ENCODE measurements around the gene DZIP1.
"Not testable (repeated sequence)": the region's sequence is repeated elsewhere in the genome, so short reads cannot be mapped to it uniquely, and the experiment has no call there.

The DZIP1 gene

GRCh38 chr13:95603887-95604555 is 40.5 kb downstream of the DZIP1 start:
- no peak for DNase-seq (ENCODE audit: low read depth in 2 of 2, low spot score in 1 of 2)

- DNase-seq (ENCODE audit: low read depth in 2 of 2, low spot score in 1 of 2) = no peak
These were observed 42.6 kb downstream of the DZIP1 start for GRCh38 chr13:95601906-95602305.

- no peak for DNase-seq (ENCODE audit: low read depth in 2 of 2, low spot score in 1 of 2)
These were observed 43.3 kb downstream of the DZIP1 start for GRCh38 chr13:95601216-95601615.

- no peak for DNase-seq (ENCODE audit: low read depth in 2 of 2, low spot score in 1 of 2)
These were observed 47.8 kb downstream of the DZIP1 start for GRCh38 chr13:95596701-95597100.

GRCh38 chr13:95593462-95593861 is 51.0 kb downstream of the DZIP1 start:
- no peak for DNase-seq (ENCODE audit: low read depth in 2 of 2, low spot score in 1 of 2)

GRCh38 chr13:95588721-95589120 is 55.8 kb downstream of the DZIP1 start:
- DNase-seq (ENCODE audit: low read depth in 2 of 2, low spot score in 1 of 2) = no peak

- DNase-seq (ENCODE audit: low read depth in 2 of 2, low spot score in 1 of 2) = no peak
These were observed 56.4 kb downstream of the DZIP1 start for GRCh38 chr13:95588134-95588533.

GRCh38 chr13:95585867-95586266 is 58.6 kb downstream of the DZIP1 start:
- no peak for DNase-seq (ENCODE audit: low read depth in 2 of 2, low spot score in 1 of 2)

- DNase-seq (ENCODE audit: low read depth in 2 of 2, low spot score in 1 of 2) = no peak
These were observed 65.2 kb downstream of the DZIP1 start for GRCh38 chr13:95579303-95579702.

GRCh38 chr13:95573221-95573620 is 71.3 kb downstream of the DZIP1 start:
- no peak for DNase-seq (ENCODE audit: low read depth in 2 of 2, low spot score in 1 of 2)

GRCh38 chr13:95571941-95572340 is 72.6 kb downstream of the DZIP1 start:
- no peak for DNase-seq (ENCODE audit: low read depth in 2 of 2, low spot score in 1 of 2)

- no peak for DNase-seq (ENCODE audit: low read depth in 2 of 2, low spot score in 1 of 2)
These were observed 74.5 kb downstream of the DZIP1 start for GRCh38 chr13:95570016-95570415.

GRCh38 chr13:95568131-95568530 is 76.4 kb downstream of the DZIP1 start:
- DNase-seq (ENCODE audit: low read depth in 2 of 2, low spot score in 1 of 2) = no peak

- DNase-seq (ENCODE audit: low read depth in 2 of 2, low spot score in 1 of 2) = not testable (repeated sequence)
These were observed 78.7 kb downstream of the DZIP1 start for GRCh38 chr13:95565758-95566157.

- no peak for DNase-seq (ENCODE audit: low read depth in 2 of 2, low spot score in 1 of 2)
These were observed 79.7 kb downstream of the DZIP1 start for GRCh38 chr13:95564733-95565291.

GRCh38 chr13:95564091-95564490 is 80.4 kb downstream of the DZIP1 start:
- no peak for DNase-seq (ENCODE audit: low read depth in 2 of 2, low spot score in 1 of 2)

GRCh38 chr13:95560387-95560786 is 84.1 kb downstream of the DZIP1 start:
- no peak for DNase-seq (ENCODE audit: low read depth in 2 of 2, low spot score in 1 of 2)

- DNase-seq (ENCODE audit: low read depth in 2 of 2, low spot score in 1 of 2) = no peak
These were observed 85.4 kb downstream of the DZIP1 start for GRCh38 chr13:95559100-95559499.

GRCh38 chr13:95557013-95557412 is 87.5 kb downstream of the DZIP1 start:
- DNase-seq (ENCODE audit: low read depth in 2 of 2, low spot score in 1 of 2) = no peak

GRCh38 chr13:95553581-95554385 is 90.7 kb downstream of the DZIP1 start:
- no peak for DNase-seq (ENCODE audit: low read depth in 2 of 2, low spot score in 1 of 2)

- no peak for DNase-seq (ENCODE audit: low read depth in 2 of 2, low spot score in 1 of 2)
These were observed 91.7 kb downstream of the DZIP1 start, which contains the start of gene CLDN10 for GRCh38 chr13:95552539-95553441. Gene CLDN10, plus strand, starts transcription at chr13:95552720. Its CDS starts 34 bp downstream, at chr13:95552754.
